ENCODE results near the gene SPATA22.

GRCh38 chr17:3469529-3469928, 2.1 kb downstream of the SPATA22 start:
- no peak for TF ChIP-seq CTCF (IDR thresholded peaks at IDR 0.05)
- no peak for TF ChIP-seq POLR2A (IDR thresholded peaks at IDR 0.05)
- no peak for TF ChIP-seq POLR2AphosphoS5 (IDR thresholded peaks at IDR 0.05)

All from prostate gland (tissue), 2 donors.